Heart right ventricle (tissue), 16 donors: ENCODE measurements around the gene AIG1. TPM values are rescaled to one million over a fixed set of nuclear protein-coding genes. Genes with fewer than 3 reads are reported as not detected.
"Not testable (repeated sequence)": the region's sequence is repeated elsewhere in the genome, so short reads cannot be mapped to it uniquely, and the experiment has no call there.

ENCODE experiments used
- ATAC-seq, 8 donors: fragments of 200-7000 bp; cut with Tn5 transposase; one replicate each; pipeline ENCODE4 v1.9.1; 2020; ENCODE audit warnings: mild to moderate bottlenecking in 8 of 8, moderate library complexity in 8 of 8, moderate number of reproducible peaks in 1 of 8
- DNase-seq, 2 donors: peaks; one replicate each; pipeline ENCODE4 v3.0.0-alpha.2; 2020
- H3K27ac ChIP-seq, 10 donors: fragments of 200-600 bp; sonication (generic) in 2 of 10; one replicate each; pipeline versions ENCODE4 v1.5.0 to v1.8.0; 2020 to 2022; ENCODE audit warnings: mild to moderate bottlenecking in 3 of 10
- H3K27me3 ChIP-seq, 7 donors: fragments of 200-600 bp; one replicate each; pipeline ENCODE4 v1.8.0; 2021 to 2022; ENCODE audit warnings: mild to moderate bottlenecking in 2 of 7
- H3K36me3 ChIP-seq, 9 donors: fragments of 200-600 bp; sonication (generic) in 1 of 9; one replicate each; pipeline versions ENCODE4 v1.5.0 to v1.8.0; 2020 to 2022; ENCODE audit warnings: mild to moderate bottlenecking in 2 of 9
- H3K4me1 ChIP-seq, 9 donors: fragments of 200-600 bp; sonication (generic) in 1 of 9; one replicate each; pipeline versions ENCODE4 v1.5.0 to v1.8.0; 2020 to 2022; ENCODE audit warnings: mild to moderate bottlenecking in 4 of 9
- H3K4me3 ChIP-seq, 10 donors: fragments of 200-600 bp; sonication (generic) in 2 of 10; one replicate each; pipeline versions ENCODE4 v1.5.0 to v1.8.0; 2020 to 2022; ENCODE audit warnings: mild to moderate bottlenecking in 7 of 10, moderate library complexity in 2 of 10
- H3K9me3 ChIP-seq, 11 donors: fragments of 200-600 bp in 10 of 11; sonication (generic) in 2 of 11; one replicate each; pipeline versions ENCODE4 v1.5.0 to v1.8.0; 2013 to 2022; ENCODE audit warnings: mild to moderate bottlenecking in 2 of 11, control low read depth in 1 of 11, moderate library complexity in 1 of 11
- CTCF ChIP-seq, 9 donors: fragments of 200-600 bp; sonication (generic) in 2 of 9; IDR thresholded peaks; one replicate each; pipeline versions ENCODE4 v1.5.0 to v1.8.0; 2021 to 2022; ENCODE audit warnings: antibody characterized with exemption in 9 of 9, mild to moderate bottlenecking in 5 of 9, moderate library complexity in 1 of 9
- WGBS, 2 donors: extraction: QIAGEN DNeasy Blood & Tissue Kit; methylation state at CpG; one replicate each; pipeline ENCODE4 v1.1.7; 2013; ENCODE audit warnings: inconsistent platforms in 1 of 2; 5-methylcytosine and 5-hydroxymethylcytosine counted together
- intact Hi-C, 10 donors: fragments of 100-400 bp; cut with DNase I; formaldehyde crosslinking; loops; one replicate each; pipeline versions ENCODE4 v1.11.1 to v1.14.2; 2022
- polyA plus RNA-seq, 2 donors: library from polyadenylated mRNA; stranded (reverse); fragments of 200-250 nt; gene quantifications; one replicate each; pipeline ENCODE4 v1.2.3, GENCODE V29; 2013
- total RNA-seq, 10 donors: library from RNA; stranded (reverse); fragmentation: NEBNext Ultra II Directional in 3 of 10; extraction: Animal tissue kit (Norgen Biotek cat#: 25700) in 3 of 10; gene quantifications; one replicate each; pipeline versions ENCODE4 v1.2.1 to v1.2.4, GENCODE V29; 2021 to 2023
- donor health status: Arrhythmogenic right ventricular cardiomyopathy.
- donor health status: ischemic (EF 13 %, LVEDD 7.1; RV severe dilation, severe dysfunction).
- donor health status: healthy with polysubstance abuse.
- donor health status: DM: no; HTN: yes; CAD: no.
- donor health status: DM: no; HTN: no; CAD: no.
- donor health status: ischemic (EF 25% LVEDD 6.9; RV normal size, moderate dysfunction).
- donor health status: ischemic (EF 25% LVEDD 5.7; RV mildly dilated, moderate dysfunction).
- donor health status: healthy.
- donor health status: DM: yes; HTN: yes; CAD: no.
- donor health status: Ischemic cardiomyopathy.
- donor health status: ischemic (EF 35%, LVEDD 5.7; RV mildly dilated, moderate dysfunction).
- donor health status: nonischemic (EF 11% LVEDD 7.7; RV severe dilation, severe dysfunction).
- donor health status: DM: yes; HTN: yes; CAD: no.
- donor health status: PGD.
- donor health status: ischemic (EF 29% LVEDD 5.4; RV normal size, mild dysfunction).
- donor health status: nonischemic (EF 23%, LVEDD 6.1; RV moderate dilation, normal function).

AIG1 gene
- total and polyA plus RNA-seq, 12 donors, result 17.4 to 83.2 (median 66.2) TPM

- intact Hi-C loops, result no loop called here
- no peak for TF ChIP-seq CTCF (IDR thresholded peaks at IDR 0.05)
- no peak for DNase-seq
- no peak overlapping the region for H3K27ac ChIP-seq
- H3K36me3 ChIP-seq, result no peaks in the 10 kb centered on the region
- no peaks in the 10 kb centered on the region for H3K27me3 ChIP-seq
- 80 to 83% methylated on average over 6 of the region's 6 CpGs for WGBS, 2 donors
- ATAC-seq, result no peak
- H3K4me3 ChIP-seq, result no peak overlapping the region
- H3K9me3 ChIP-seq, result peaks cover 0 to 25% (median 6%) of the 10 kb centered on the region in 11 donors
- no peaks in the 10 kb centered on the region for H3K4me1 ChIP-seq
These were observed 18.0 kb downstream of the AIG1 start for GRCh38 chr6:143078468-143079324.

GRCh38 chr6:143079325-143079640 is 18.6 kb downstream of the AIG1 start:
- Histone ChIP-seq H3K36me3 (no peaks in the 10 kb centered on the region), H3K9me3 (peaks cover 0 to 19% (median 5%) of the 10 kb centered on the region in 11 donors), H3K27ac (no peak overlapping the region), H3K27me3 (no peaks in the 10 kb centered on the region), H3K4me1 (no peaks in the 10 kb centered on the region), H3K4me3 (no peak overlapping the region)
- no peak for TF ChIP-seq CTCF (IDR thresholded peaks at IDR 0.05)
- intact Hi-C loops, result no loop called here
- no peak for DNase-seq
- ATAC-seq, result no peak

- not testable (repeated sequence) for H3K4me3 ChIP-seq, H3K36me3 ChIP-seq
- WGBS, 2 donors, result 97 to 98% methylated on average over 9 of the region's 9 CpGs
These were observed 21.6 kb downstream of the AIG1 start for GRCh38 chr6:143082274-143082673.

GRCh38 chr6:143084019-143084418 is 23.3 kb downstream of the AIG1 start:
- H3K36me3 ChIP-seq, ATAC-seq, H3K4me1 ChIP-seq, H3K4me3 ChIP-seq, H3K27me3 ChIP-seq, intact Hi-C loops, H3K27ac ChIP-seq, DNase-seq: not testable (repeated sequence)
- 97 to 99% methylated on average over 8 of the region's 8 CpGs for WGBS, 2 donors
- H3K9me3 ChIP-seq, result peaks cover 0 to 13% (median 4%) of the 10 kb centered on the region in 11 donors

More at GRCh38 chr6:143082274-143082673, 21.6 kb downstream of the AIG1 start:
- intact Hi-C loops, ATAC-seq, H3K4me1 ChIP-seq, DNase-seq, H3K27me3 ChIP-seq, H3K27ac ChIP-seq: not testable (repeated sequence)
- peaks cover 0 to 11% (median 4%) of the 10 kb centered on the region in 11 donors for H3K9me3 ChIP-seq

GRCh38 chr6:143087335-143087734 is 26.6 kb downstream of the AIG1 start:
- 97 to 100% methylated on average over 11 of the region's 11 CpGs for WGBS, 2 donors
- H3K4me1 ChIP-seq, intact Hi-C loops, H3K27me3 ChIP-seq, H3K4me3 ChIP-seq, ATAC-seq, DNase-seq, H3K27ac ChIP-seq, H3K36me3 ChIP-seq: not testable (repeated sequence)
- H3K9me3 ChIP-seq, result peaks cover 0 to 13% (median 4%) of the 10 kb centered on the region in 11 donors

- intact Hi-C loops, result no loop called here
- no peak for TF ChIP-seq CTCF (IDR thresholded peaks at IDR 0.05)
- no peak for DNase-seq
- H3K36me3 ChIP-seq, result peaks cover 0 to 5% (median 0%) of the 10 kb centered on the region in 9 donors
- WGBS, 2 donors, result 95 to 98% methylated on average over 2 of the region's 2 CpGs
- H3K4me3 ChIP-seq, result no peak overlapping the region
- ATAC-seq, result no peak
- no peak overlapping the region for H3K27ac ChIP-seq
- H3K4me1 ChIP-seq, result no peaks in the 10 kb centered on the region
- peaks cover 0 to 13% (median 4%) of the 10 kb centered on the region in 11 donors for H3K9me3 ChIP-seq
- H3K27me3 ChIP-seq, result no peaks in the 10 kb centered on the region
These were observed 27.2 kb downstream of the AIG1 start for GRCh38 chr6:143087856-143088255.
